Measurements from ENCODE around the gene DBR1.
"Not testable (repeated sequence)": the region's sequence is repeated elsewhere in the genome, so short reads cannot be mapped to it uniquely, and the experiment has no call there.

The DBR1 gene

DNA sequence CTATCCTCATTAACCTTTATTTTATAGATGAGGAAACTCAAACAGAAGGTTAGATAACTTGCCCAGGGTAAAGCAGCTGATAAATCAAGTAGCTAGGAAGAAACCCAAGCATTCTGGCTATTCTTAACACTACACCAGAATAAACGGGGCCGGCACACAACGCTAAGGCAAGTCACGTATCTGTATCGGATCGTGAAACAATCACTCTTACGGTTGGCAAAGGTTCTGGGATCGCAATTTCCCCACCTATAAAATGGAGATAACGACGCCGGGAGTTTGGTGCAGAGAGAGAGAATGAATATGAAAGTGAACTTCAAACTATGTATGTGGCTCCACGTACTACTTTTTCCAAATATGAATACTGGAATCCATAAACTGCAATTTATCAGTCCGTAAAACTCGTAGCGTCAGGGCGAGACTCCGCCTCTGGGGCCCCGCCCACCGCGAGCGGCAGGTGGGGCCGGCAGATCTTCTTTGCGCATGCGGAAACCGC lies 12.1 kb upstream of the DBR1 start:
- DNase-seq: no peak

DNA sequence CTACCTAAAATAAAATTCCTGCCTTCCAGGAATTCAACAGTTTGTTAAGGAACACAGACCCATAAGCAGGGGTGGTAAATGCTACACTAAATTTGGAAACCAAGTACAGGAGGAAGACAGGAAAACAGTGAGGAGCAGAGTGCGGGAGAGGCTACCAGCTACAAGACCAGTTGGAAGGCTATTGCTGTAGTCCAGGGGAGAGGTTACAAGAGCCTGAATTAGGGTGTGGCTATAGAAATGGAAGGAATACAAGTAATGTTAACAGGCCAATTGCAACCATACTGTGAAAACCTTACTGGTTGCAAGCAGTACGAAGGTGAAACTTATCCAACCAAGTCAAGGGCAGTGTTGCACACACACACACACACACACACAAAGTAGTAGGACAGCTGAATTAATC lies 11.5 kb upstream of the DBR1 start:
- DNase-seq: no peak

- no peak for DNase-seq
Observed at GRCh38 chr3:138184994-138185393, 10.3 kb upstream of the DBR1 start.

- peak; percentile 23 for DNase-seq
Observed at GRCh38 chr3:138180375-138181029, 5.8 kb upstream of the DBR1 start.

DNA sequence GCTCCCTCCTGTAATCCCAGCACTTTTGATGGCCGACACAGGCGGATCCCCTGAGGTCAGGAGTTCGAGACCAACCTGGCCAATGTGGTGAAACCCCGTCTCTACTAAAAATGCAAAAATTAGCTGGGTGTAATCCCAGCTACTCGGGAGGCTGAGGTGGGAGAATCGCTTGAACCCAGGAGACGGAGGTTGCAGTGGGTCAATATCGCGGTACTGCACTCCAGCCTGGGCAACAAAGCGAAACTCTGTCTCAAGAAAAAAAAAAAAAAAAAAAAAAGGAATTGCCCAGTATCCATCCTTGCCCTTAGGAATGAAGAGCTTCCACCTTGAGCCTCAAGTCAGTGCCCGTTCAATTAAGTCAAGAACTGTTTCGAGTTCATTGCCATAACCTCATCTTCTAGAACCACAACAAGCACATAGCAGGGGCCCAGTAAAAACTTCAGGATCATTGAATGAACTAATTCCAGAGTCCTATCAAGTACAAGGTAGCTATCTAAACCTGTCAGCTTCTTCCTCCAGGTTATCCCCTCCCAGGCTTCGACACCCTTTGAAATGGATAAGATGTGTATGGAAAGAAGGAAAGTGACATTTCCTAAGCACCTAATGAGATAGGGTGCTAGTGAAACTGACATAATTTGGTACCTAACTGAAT lies 826 bp downstream of the DBR1 start:
- no peak for DNase-seq

DNA sequence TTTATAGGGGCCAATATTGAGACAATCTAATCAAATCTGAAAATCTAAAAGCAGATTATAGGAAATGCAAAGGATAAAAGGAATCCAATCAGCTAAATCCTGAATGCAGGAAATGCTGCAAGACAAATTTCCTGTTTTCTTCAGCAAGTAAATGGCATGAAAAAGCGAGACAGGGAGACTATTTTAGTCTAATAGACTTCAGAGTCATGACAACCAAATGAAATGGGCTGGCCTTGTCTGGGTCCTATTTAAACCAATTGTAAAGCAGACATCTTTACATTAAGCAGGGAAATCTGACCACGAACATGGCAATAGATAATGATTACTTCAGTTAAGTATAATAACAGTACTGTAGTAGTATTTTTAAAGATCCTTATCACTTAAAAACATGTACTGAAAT lies 2.1 kb downstream of the DBR1 start:
- DNase-seq: no peak

- no peak for DNase-seq
Observed at GRCh38 chr3:138165061-138165460, 9.7 kb downstream of the DBR1 start.

DNA sequence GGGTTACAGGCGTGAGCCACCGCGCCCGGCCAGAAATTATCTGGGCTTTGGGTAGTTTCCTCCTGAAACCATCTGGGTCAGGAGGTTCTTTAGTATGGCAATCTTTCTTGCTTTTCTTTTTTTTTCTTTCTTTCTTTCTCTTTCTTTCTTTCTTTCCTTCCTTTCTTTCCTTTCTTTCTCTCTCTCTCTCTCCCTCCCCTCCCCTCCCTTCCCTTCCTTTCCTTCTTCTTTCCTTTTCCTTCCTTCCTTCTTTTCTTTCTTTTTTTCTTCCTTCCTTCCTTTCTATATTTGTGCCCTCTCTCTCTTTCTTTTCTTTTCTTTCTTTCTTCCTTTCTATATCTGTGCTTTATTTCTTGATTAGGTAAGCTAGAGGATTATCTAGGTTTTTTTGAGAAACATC lies 17.0 kb downstream of the DBR1 start:
- no peak for DNase-seq

DNA sequence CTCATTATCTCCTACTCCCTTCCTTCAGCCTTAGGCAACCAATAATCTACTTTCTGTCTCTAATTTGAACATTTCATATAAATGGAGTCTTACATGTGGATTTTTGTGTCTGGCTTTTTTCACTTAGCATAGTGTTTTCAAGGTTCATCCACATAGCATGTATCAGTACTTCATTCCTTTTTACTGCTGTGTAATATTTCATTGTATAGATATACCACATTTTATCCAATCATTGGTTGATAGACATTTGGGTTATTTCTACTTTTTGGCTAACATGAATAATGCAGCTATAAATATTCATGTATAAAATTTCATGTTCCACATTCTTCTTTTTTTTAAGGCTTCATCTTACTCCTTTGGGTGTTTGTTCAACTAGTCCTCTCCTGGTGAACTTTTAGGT lies 20.2 kb downstream of the DBR1 start:
- no peak for DNase-seq

DNA sequence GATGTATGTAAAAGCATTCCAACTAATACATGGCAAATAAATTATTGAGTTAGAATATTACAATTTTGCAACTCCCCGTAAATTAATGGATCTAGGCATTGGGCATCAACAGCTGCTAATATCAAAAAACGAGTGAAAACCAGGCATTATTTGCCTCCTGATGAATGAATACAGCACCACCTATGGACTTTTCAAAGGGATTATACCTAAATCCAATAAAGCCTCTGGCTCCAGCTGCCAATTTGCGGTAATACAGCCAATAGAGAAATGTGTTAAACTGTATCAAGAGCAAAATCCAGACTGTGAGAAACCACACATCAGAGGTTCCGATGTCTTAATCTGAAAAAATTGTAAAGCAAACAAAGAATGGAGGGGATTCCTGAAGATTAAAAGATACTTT lies 26.2 kb downstream of the DBR1 start:
- no peak for DNase-seq

DNA sequence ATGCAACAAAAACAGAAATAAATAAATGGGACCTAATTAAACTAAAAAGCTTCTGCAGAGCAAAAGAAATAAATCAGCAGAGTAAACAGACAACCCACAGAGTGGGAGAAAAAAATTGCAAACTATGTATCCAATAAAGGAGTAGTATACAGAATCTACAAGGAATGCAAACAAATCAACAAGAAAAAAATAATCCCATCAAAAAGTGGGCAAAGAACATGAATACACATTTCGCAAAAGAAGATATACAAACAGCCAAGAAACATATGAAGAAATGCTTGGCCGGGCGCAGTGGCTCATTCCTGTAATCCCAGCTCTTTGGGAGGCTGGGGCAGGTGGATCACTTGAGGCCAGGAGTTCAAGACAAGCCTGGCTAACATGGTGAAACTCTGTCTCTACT lies 32.5 kb downstream of the DBR1 start:
- not testable (repeated sequence) for DNase-seq

- no peak for DNase-seq
Observed at GRCh38 chr3:138140940-138141339, 33.8 kb downstream of the DBR1 start.

GRCh38 chr3:138139691-138140090 lies 35.0 kb downstream of the DBR1 start:
- DNase-seq: no peak

DNA sequence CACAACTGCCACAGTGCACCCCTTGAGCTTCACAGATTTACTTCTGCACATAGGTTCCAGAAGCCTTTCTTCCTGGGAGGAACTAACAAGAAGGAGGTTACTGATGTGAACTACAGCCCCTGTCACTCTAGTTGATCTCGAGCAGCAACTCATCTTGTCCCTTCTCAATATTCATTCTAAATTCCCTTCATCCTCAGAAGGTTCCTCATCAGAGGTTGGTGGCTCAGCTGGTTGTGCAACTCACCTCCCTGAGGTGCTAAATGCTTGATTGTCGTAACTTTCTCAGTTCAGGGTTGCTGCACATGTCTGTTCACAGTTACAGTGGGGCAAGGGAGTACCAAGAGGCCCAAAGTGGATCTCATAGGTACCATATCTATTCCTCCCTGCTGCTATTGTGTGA lies 36.9 kb downstream of the DBR1 start:
- DNase-seq: no peak

DNA sequence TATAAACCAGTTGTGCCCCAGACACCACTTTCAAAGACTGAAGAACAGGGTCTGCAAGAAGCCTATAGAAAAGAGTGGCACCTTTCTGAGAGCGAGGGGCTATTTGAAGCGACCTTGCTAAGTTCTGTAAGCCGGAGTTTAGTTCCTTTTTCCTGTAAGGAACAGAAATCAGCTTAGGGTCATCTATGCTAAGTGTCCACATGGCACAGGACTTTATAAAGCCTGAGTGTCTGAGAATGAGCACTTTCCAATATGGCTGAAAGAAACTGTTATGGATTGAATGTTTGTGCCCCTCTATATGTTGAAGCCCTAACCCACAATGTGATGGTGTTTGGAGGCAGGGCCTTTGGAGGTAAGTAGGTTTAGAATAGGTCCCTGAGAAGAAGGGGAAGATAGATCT lies 38.5 kb downstream of the DBR1 start:
- DNase-seq: no peak

DNA sequence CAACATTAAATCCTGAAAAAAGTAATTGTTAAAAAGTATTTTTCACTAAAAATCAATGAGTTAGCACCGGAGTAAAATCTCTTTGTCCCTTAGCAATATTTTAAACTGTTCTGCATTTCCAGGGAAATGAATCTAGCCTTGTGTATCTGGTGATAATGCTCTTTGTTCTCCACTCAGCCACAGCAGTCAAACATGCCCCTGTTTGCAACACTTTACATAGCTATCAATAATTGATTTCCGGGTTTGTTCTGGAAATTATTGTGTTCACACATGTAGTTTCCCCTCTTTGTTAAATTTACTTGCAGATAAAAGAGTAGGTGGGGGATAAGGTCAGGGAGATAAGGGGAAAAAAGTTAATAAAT lies 38.9 kb downstream of the DBR1 start:
- DNase-seq: no peak

DNA sequence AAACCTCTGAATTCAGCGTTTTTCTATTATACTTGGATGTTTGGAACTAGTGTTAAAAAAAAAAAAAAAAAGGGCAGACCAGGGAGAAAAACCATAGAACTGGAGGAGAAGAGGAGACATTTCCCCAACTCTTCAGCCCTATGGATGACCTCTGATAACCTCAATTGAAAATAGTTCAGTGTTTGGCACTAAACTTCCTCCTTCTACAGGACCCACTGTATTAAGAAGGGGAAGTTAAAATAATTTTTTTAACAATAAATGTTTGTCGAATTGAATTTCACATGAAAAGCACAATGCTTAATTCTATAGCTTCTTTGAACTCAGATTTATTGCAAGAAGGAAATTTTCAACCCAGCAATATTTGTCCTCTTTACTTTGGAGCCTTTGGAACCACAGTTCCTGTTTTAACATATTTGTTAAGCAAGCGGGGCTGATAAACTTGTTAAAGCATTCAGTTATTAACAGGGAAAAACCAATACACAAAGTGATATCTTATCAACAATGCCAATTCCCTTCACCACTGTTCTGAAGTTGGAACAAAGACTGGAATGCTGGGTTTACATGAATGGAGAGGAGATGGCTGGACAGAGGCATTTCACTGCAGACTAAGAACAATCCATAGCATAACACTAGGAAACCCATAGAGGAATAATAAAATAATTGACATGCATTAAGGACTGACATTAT lies 39.4 kb downstream of the DBR1 start:
- DNase-seq: no peak

- DNase-seq: no peak
Observed at GRCh38 chr3:138132239-138132638, 42.5 kb downstream of the DBR1 start, which contains the start of gene A4GNT. Gene A4GNT (minus strand): TSS chr3:138132390. CDS start chr3:138131256, 1,134 bp downstream.

DNA sequence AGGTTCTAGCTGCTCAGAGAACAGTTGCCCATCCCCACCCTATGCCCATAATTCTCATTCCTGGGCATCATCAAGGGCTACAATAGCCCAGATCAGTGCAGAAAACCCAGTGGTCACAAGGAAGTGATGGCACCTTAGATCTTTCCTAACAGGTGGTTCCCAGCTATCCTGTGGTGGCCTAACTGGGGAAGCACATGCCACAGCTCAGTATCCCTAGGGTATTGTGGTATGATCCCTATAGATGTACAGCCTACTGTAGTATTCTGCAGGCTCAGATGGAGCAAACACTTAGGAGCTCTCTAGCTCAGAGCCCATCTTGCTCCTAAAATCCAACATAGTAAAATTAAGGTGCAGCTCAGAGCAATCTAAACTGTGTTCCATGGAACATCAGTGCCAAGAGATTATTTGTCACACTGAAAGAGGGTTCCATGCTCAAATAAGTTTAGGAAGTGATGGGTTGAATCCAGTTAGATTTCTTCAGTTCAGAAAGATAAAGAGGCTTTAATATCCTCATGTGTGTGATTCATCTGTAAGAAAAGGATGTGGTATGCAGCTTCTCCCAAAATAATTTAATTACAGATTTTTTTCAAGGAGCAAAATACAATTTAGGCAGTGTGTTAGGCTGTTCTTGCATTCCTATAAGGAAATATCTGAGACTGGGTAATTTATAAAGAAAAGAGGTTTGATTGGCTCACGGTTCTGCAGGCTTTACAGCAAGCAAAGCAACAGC lies 46.9 kb downstream of the DBR1 start:
- no peak for DNase-seq

GRCh38 chr3:138125548-138126221 lies 49.0 kb downstream of the DBR1 start:
- no peak for DNase-seq

DNA sequence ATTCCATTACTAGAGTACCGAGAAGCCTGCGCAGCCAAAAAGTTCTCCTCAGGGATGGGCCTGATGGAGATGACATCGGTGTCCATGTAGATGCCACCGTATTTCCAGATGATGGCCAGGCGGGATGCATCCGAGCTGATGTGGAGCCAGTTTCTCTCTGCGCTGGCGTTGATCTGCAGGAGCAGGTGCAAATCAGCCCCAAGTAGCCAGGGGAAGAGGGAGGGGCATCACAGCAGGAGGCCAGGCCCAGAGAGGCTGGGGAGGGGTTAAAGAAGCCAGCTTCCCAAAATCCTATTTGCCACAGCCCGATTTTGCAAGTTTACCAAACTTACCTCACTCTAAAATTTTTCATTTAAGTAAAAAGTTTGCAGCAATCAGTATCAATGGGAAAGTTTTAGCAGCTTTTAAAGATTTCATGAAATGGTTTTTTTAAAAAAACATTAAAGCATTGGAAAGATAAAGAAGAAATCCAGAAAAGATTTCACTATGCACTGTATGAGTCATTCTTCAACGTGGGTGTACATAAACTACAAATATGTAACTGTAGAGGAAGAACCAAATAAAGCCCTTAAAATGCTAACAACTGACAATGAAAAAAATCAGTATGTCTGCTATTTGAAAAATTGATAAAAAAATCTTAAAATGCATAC lies 49.9 kb downstream of the DBR1 start:
- no peak for DNase-seq

DNA sequence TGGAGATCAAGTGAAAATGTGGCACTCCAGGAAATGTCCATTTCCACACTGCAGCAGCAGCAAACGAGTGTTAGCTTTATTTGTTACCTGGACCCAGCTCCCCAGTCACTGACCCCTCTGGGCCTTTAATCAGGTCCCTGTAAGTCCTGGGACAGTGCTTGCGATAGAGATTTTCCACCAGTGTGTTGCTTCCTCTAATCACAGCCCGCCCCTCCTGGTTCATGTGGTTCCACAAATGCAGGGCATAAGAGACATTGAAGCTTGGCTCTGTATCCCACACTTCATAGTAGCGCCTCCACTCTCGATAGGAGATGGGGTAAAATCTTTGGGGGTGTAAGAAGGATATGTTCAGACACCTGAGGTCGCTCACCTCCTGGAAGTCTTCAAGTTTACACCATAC lies 50.5 kb downstream of the DBR1 start:
- no peak for DNase-seq

GRCh38 chr3:138119423-138119766 lies 55.3 kb downstream of the DBR1 start:
- no peak for DNase-seq

Data from NCI-H1092 (cell line).